IMR-90 (cell line): ENCODE results near the gene AUNIP. TPM values are rescaled to one million over a fixed set of nuclear protein-coding genes. Genes with fewer than 3 reads are reported as not detected.

ENCODE experiments used
- ATAC-seq: fragments of 200-7000 bp; cut with Tn5 transposase; 2 replicates; pipeline ENCODE4 v1.9.1; 2020; ENCODE audit warnings: low read depth, mild to moderate bottlenecking, moderate library complexity
- BruUV-seq: library from RNA; stranded (reverse); fragments of 400-500 nt; replicated peaks from 2 replicates; lab custom pipeline; 2021; lab: Mats Ljungman, UMichigan
- CTCF ChIA-PET: fragments of 300-600 bp; formaldehyde crosslinking; extraction: SDS; loops from one replicate; lab custom pipeline; 2021; ENCODE audit warnings: antibody characterized with exemption; lab: Yijun Ruan, JAX
- POLR2A ChIA-PET: fragments of 300-600 bp; sonication (Branson Sonifier 250); formaldehyde crosslinking; loops from one replicate; lab custom pipeline; 2022; ENCODE audit warnings: antibody characterized with exemption; ENCODE audit not compliant: unreplicated experiment; lab: Charles Lee
- DNase-seq: peaks from one replicate; pipeline ENCODE4 v3.0.0; 2013
- H2AFZ ChIP-seq: replicated peaks from 2 replicates; pipeline ENCODE3; 2013; ENCODE audit warnings: low read length, mild to moderate bottlenecking; ENCODE audit not compliant: poor library complexity
- H2AK5ac ChIP-seq: 2 replicates; pipeline ENCODE4 v1.6.1; 2013; ENCODE audit warnings: low read depth, low read length, inconsistent platforms
- H2AK9ac ChIP-seq: replicated peaks from 2 replicates; pipeline ENCODE3; 2013; ENCODE audit warnings: mild to moderate bottlenecking, low read depth, low read length, moderate library complexity; ENCODE audit not compliant: poor library complexity
- H2BK120ac ChIP-seq: 2 replicates; pipeline ENCODE4 v1.6.1; 2013; ENCODE audit warnings: low read depth, low read length, inconsistent platforms
- H2BK15ac ChIP-seq: 3 replicates; pipeline ENCODE4 v1.6.1; 2013; ENCODE audit warnings: low read depth, low read length, inconsistent platforms
- H2BK20ac ChIP-seq: 2 replicates; pipeline ENCODE4 v1.6.1; 2013; ENCODE audit warnings: low read depth, mild to moderate bottlenecking, inconsistent platforms, low read length, moderate library complexity
- H2BK5ac ChIP-seq: 2 replicates; pipeline ENCODE4 v1.6.1; 2013; ENCODE audit warnings: mild to moderate bottlenecking, low read depth, low read length, inconsistent platforms; ENCODE audit not compliant: poor library complexity, severe bottlenecking
- H3K14ac ChIP-seq: replicated peaks from 2 replicates; pipeline ENCODE4 v1.6.1; 2013; ENCODE audit warnings: low read depth, low read length, inconsistent platforms
- H3K18ac ChIP-seq: 2 replicates; pipeline ENCODE4 v1.6.1; 2013; ENCODE audit warnings: low read depth, low read length, control low read depth
- H3K23ac ChIP-seq: 2 replicates; pipeline ENCODE4 v1.6.1; 2013; ENCODE audit warnings: low read depth, low read length, inconsistent platforms
- H3K27ac ChIP-seq: 2 replicates; pipeline ENCODE4 v1.5.1; 2013; ENCODE audit warnings: mild to moderate bottlenecking, control low read depth, low read length; ENCODE audit not compliant: insufficient read depth
- H3K27me3 ChIP-seq: 2 replicates; pipeline ENCODE4 v1.6.1; 2013; ENCODE audit warnings: low read length; ENCODE audit not compliant: control insufficient read depth, insufficient read depth
- H3K36me3 ChIP-seq: 2 replicates; pipeline ENCODE4 v1.6.1; 2013; ENCODE audit warnings: low read length, mixed read lengths; ENCODE audit not compliant: control insufficient read depth, insufficient read depth
- H3K4ac ChIP-seq: 2 replicates; pipeline ENCODE4 v1.6.1; 2013; ENCODE audit warnings: low read depth, low read length, inconsistent platforms
- H3K4me1 ChIP-seq: 2 replicates; pipeline ENCODE4 v1.6.1; 2013; ENCODE audit warnings: low read length, mixed read lengths; ENCODE audit not compliant: control insufficient read depth, insufficient read depth
- H3K4me2 ChIP-seq: 2 replicates; pipeline ENCODE4 v1.6.1; 2013; ENCODE audit warnings: low read depth, mild to moderate bottlenecking, control low read depth, low read length, moderate library complexity
- H3K4me3 ChIP-seq: 2 replicates; pipeline ENCODE4 v1.5.1; 2013; ENCODE audit warnings: low read depth, mild to moderate bottlenecking, control low read depth, low read length, moderate library complexity; ENCODE audit not compliant: insufficient read depth
- H3K56ac ChIP-seq: 2 replicates; pipeline ENCODE4 v1.6.1; 2013; ENCODE audit warnings: low read length, inconsistent platforms; ENCODE audit not compliant: insufficient read depth; ENCODE audit errors: extremely low read depth
- H3K79me1 ChIP-seq, 2 experiments: 2 replicates each; pipeline ENCODE4 v1.6.1; 2013; ENCODE audit warnings: low read length in 2 of 2, inconsistent platforms in 1 of 2, low read depth in 1 of 2
- H3K9ac ChIP-seq: 2 replicates; pipeline ENCODE4 v1.6.1; 2013; ENCODE audit warnings: low read depth, low read length, control low read depth
- H3K9me1 ChIP-seq: 2 replicates; pipeline ENCODE4 v1.6.1; 2013; ENCODE audit warnings: low read length, inconsistent platforms; ENCODE audit not compliant: insufficient read depth
- H3K9me3 ChIP-seq: 2 replicates; pipeline ENCODE4 v1.6.1; 2013; ENCODE audit warnings: low read length; ENCODE audit not compliant: control insufficient read depth, insufficient read depth
- H4K20me1 ChIP-seq: 2 replicates; pipeline ENCODE4 v1.6.1; 2013; ENCODE audit warnings: low read length, inconsistent platforms; ENCODE audit not compliant: insufficient read depth
- H4K5ac ChIP-seq: 2 replicates; pipeline ENCODE4 v1.6.1; 2013; ENCODE audit warnings: mild to moderate bottlenecking, low read depth, low read length, control low read depth
- H4K8ac ChIP-seq, 2 experiments: 2 replicates each; pipeline ENCODE4 v1.6.1; 2013; ENCODE audit warnings: low read depth in 2 of 2, low read length in 2 of 2, control low read depth in 1 of 2, inconsistent platforms in 1 of 2
- H4K91ac ChIP-seq: 2 replicates; pipeline ENCODE4 v1.6.1; 2013; ENCODE audit warnings: low read depth, low read length, inconsistent platforms; ENCODE audit not compliant: insufficient read depth
- CEBPB ChIP-seq: IDR thresholded peaks from 2 replicates; pipeline ENCODE4 v1.6.1; 2012; ENCODE audit warnings: low read depth, low read length, improper control_type of control experiment
- MAFK ChIP-seq: IDR thresholded peaks from 2 replicates; pipeline ENCODE4 v1.6.1; 2012; ENCODE audit warnings: low read depth, low read length, improper control_type of control experiment
- MXI1 ChIP-seq: IDR thresholded peaks from 2 replicates; pipeline ENCODE4 v1.6.1; 2012; ENCODE audit warnings: low read depth, mild to moderate bottlenecking, low read length, moderate library complexity, borderline replicate concordance
- NFE2L2 ChIP-seq: fragments of 150-350 bp; IDR thresholded peaks from 2 replicates; pipeline ENCODE4 v1.6.1; 2016; ENCODE audit warnings: low read depth, mild to moderate bottlenecking, low read length
- RFX5 ChIP-seq: IDR thresholded peaks from 2 replicates; pipeline ENCODE4 v1.8.0; 2012; ENCODE audit warnings: low read depth, mild to moderate bottlenecking, low read length, moderate library complexity
- WGBS, 2 experiments: methylation state at CpG; one replicate each; pipeline versions ENCODE4 v1.1.5 to v1.1.7; 2013; ENCODE audit warnings: missing lambda C conversion rate in 2 of 2; ENCODE audit not compliant: insufficient read length in 1 of 2; ENCODE audit errors: extremely low coverage in 2 of 2; 5-methylcytosine and 5-hydroxymethylcytosine counted together
- dilution Hi-C: fragments of 300-500 bp; cut with HindIII; formaldehyde crosslinking; loops from one replicate; pipeline ENCODE4 v1.14.3; 2018; ENCODE audit warnings: low sequenced_read_pairs; ENCODE audit not compliant: unreplicated experiment
- in situ Hi-C: fragments of 300-500 bp; cut with MboI; formaldehyde crosslinking; loops from 3 replicates; pipeline ENCODE4 v1.14.3; 2019; ENCODE audit warnings: low sequenced_read_pairs, inconsistent platforms, mixed read lengths
- intact Hi-C: fragments of 100-400 bp; cut with micrococcal nuclease; formaldehyde crosslinking; loops from 2 replicates; pipeline ENCODE4 v1.10.0; 2022
- polyA plus RNA-seq, 3 experiments: library from polyadenylated mRNA; depleted of rRNA; stranded (reverse); fragments of >200 nt; gene quantifications; 2 replicates each; pipeline ENCODE4 v1.2.3, GENCODE V29; 2012; ENCODE audit warnings: low replicate concordance in 1 of 3
- total RNA-seq: library from RNA; depleted of rRNA; stranded (reverse); fragments of >200 nt; gene quantifications from 2 replicates; pipeline ENCODE4 v1.2.3, GENCODE V29; 2012
- TF ChIP-seq, protein P1 (sequence below): fragments of 150-350 bp; IDR thresholded peaks from 2 replicates; pipeline ENCODE4 v1.6.1; 2017; ENCODE audit warnings: mild to moderate bottlenecking, antibody characterized with exemption, low read length, low read depth

Gene AUNIP
- total and polyA plus RNA-seq, 2 of the 4 experiments (the other 2 are of a cell fraction) = 2.4 to 5.0 TPM

GRCh38 chr1:25863486-25864262 lies 4.4 kb upstream of the AUNIP start:
- Histone ChIP-seq H3K9ac (no peak overlapping the region), H2BK5ac (no peak overlapping the region), H3K14ac (no peak overlapping the region), H4K5ac (no peak overlapping the region), H3K9me3 (no peaks in the 10 kb centered on the region), H3K4me2 (no peak overlapping the region), H2BK15ac (no peak overlapping the region), H4K8ac (no peak overlapping the region), H3K27ac (no peak overlapping the region), H2BK120ac (no peak overlapping the region), H3K4me3 (no peak overlapping the region), H3K9me1 (peaks cover 4% of the 10 kb centered on the region), H4K91ac (no peak overlapping the region), H3K79me1 (peaks cover 6 to 29% of the 10 kb centered on the region in 2 experiments; a peak in 3 of 4 replicates), H2BK20ac (no peak overlapping the region), H4K20me1 (peaks cover 5% of the 10 kb centered on the region; the same call in 1 of the 2 replicates), H2AK9ac (peak overlapping the region; percentile 35), H2AFZ (no peak overlapping the region), H3K4ac (no peak overlapping the region), H3K23ac (no peak overlapping the region), H3K36me3 (peaks cover 25% of the 10 kb centered on the region), H3K4me1 (no peaks in the 10 kb centered on the region; the same call in 1 of the 2 replicates), H3K27me3 (no peaks in the 10 kb centered on the region), H3K18ac (no peak overlapping the region), H3K56ac (no peak overlapping the region), H2AK5ac (no peak overlapping the region)
- CTCF ChIA-PET = no interaction called here
- in situ Hi-C loops (no loop called here), intact Hi-C loops (no loop called here), dilution Hi-C loops (no loop called here)
- BruUV-seq = no TSS peak
- no peak for ATAC-seq
- POLR2A ChIA-PET = no interaction called here
- DNase-seq = no peak
- WGBS, 2 experiments = 89% methylated on average over 22 of the region's 25 CpGs; no CpG with 5 or more reads in 1 of the 2 experiments
- TF ChIP-seq, protein P1, sequence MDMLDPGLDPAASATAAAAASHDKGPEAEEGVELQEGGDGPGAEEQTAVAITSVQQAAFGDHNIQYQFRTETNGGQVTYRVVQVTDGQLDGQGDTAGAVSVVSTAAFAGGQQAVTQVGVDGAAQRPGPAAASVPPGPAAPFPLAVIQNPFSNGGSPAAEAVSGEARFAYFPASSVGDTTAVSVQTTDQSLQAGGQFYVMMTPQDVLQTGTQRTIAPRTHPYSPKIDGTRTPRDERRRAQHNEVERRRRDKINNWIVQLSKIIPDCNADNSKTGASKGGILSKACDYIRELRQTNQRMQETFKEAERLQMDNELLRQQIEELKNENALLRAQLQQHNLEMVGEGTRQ = no peak
- no peak for TF ChIP-seq MAFK
- no peak for TF ChIP-seq NFE2L2
- TF ChIP-seq RFX5 = no peak
- no peak for TF ChIP-seq MXI1
- TF ChIP-seq CEBPB = no peak
